ENCODE results near the gene DDX24.

Gene DDX24

DNA sequence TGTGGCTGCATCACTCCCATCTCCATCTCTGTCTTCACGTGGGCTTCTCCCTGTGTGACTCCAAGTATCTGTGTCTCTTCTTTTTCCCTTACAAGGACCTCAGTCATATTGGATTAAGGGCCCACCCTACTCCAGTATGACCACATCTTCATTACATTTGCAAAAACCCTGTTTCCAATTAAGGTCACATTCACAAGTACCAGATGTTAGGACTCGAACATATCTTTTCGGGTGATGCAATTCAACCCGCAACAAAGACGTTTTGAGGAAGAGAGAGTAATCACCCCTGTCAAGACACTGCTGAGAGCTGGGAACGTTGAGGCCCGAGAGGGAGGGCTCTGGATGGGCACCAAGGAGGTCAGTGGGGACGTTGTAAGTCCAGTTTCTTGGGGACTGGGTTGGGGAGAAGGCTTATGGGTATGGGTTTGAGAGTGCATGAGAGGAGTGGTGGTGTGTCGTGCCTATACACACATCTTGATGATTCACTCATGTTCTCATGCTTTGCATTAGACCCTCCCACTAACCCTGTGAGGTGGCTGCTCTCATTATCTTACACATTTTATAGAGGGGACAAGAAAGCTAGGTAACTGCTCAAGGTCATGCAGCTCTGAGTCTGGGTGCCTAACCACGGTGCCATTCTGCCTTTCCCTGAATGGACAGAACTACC is 17.5 kb upstream of the DDX24 start:
- no peak overlapping the region for H3K56ac ChIP-seq (ENCODE audit: low read length)
- no peaks in the 10 kb centered on the region for H3K79me1 ChIP-seq (ENCODE audit: low read length)
- H3K4ac ChIP-seq (ENCODE audit: low read depth, low read length), result no peak overlapping the region
- H2AK5ac ChIP-seq (ENCODE audit: low read length), result no peak overlapping the region
- H2BK15ac ChIP-seq (replicated peaks; ENCODE audit: low read depth), result no peak overlapping the region
- no peaks in the 10 kb centered on the region for H3K79me2 ChIP-seq (ENCODE audit: control insufficient read depth, insufficient read depth, low read length)
- no peak overlapping the region for H3K9ac ChIP-seq (ENCODE audit: low read length)
- H3K27me3 ChIP-seq (ENCODE audit: insufficient read depth, low read length, poor library complexity), result no peaks in the 10 kb centered on the region
- H3K18ac ChIP-seq (ENCODE audit: low read length), result no peak overlapping the region
- no peak overlapping the region for H2BK5ac ChIP-seq (ENCODE audit: low read length)
- H3K4me3 ChIP-seq (ENCODE audit: low read length), result no peak overlapping the region
- no peak overlapping the region for H3K4me2 ChIP-seq (ENCODE audit: low read length)
- DNase-seq, result no peak
- H3K23ac ChIP-seq (ENCODE audit: low read length), result no peak overlapping the region
- no peaks in the 10 kb centered on the region for H3K36me3 ChIP-seq (ENCODE audit: control insufficient read depth, insufficient read depth, low read length)
- WGBS (ENCODE audit: extremely low coverage, insufficient coverage, low lambda C conversion rate), result no CpG with 5 or more reads among the region's 10 CpGs
- no peak overlapping the region for H2BK120ac ChIP-seq (ENCODE audit: low read depth, low read length)
- H3K4me1 ChIP-seq (ENCODE audit: control insufficient read depth, low read depth, low read length), result no peaks in the 10 kb centered on the region
- no peak overlapping the region for H3K27ac ChIP-seq (ENCODE audit: low read depth, low read length)
- no peak overlapping the region for H4K8ac ChIP-seq (ENCODE audit: low read depth, low read length)
- no peak overlapping the region for H4K5ac ChIP-seq (ENCODE audit: low read length)

DNA sequence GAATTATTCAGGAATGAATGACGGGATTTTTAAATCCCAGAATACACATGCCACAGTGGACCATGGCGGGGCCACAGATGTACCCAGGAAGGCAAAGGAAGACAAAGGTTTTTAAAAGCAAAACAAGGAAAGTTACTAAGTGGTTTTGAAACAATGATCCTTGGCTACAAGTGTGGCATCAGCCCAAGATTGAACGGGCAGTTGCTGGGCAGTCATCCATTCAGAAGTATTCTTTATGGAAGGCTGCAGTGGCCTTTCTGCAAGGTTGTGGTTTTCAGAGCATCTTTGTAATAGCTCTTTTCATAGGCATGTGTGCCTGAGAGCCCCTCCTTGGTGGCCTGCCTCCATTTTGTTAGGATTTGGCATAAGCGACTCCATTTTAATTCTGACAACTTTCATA is 16.1 kb upstream of the DDX24 start:
- no peak overlapping the region for H4K8ac ChIP-seq (ENCODE audit: low read depth, low read length)
- H3K56ac ChIP-seq (ENCODE audit: low read length), result no peak overlapping the region
- WGBS (ENCODE audit: extremely low coverage, insufficient coverage, low lambda C conversion rate), result no CpG with 5 or more reads among the region's 4 CpGs

DNA sequence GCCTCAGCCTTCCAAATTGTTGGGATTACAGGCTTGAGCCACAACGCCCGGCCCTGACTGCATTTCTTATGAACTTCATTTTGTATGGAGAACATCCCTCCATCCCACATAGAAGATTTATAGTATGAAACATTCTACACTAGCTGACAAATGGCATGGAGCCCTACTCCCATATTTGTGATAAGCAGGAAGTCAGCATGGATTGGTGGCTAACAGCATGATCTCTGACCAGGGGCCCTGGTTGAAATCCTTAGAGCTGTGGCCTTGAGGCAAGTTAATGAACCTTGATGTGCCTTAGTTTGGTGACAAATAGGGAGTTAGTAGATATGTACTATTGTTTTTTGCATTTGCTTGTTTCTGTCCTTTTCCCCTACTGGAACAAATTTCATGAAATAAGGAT is 12.4 kb upstream of the DDX24 start:
- WGBS (ENCODE audit: extremely low coverage, insufficient coverage, low lambda C conversion rate), result no CpG with 5 or more reads among the region's 2 CpGs
- no peak overlapping the region for H2BK15ac ChIP-seq (replicated peaks; ENCODE audit: low read depth)
- no peak overlapping the region for H2AK5ac ChIP-seq (ENCODE audit: low read length)
- no peak overlapping the region for H3K23ac ChIP-seq (ENCODE audit: low read length)
- H2BK5ac ChIP-seq (ENCODE audit: low read length), result no peak overlapping the region
- no peak for DNase-seq
- no peak overlapping the region for H3K56ac ChIP-seq (ENCODE audit: low read length)
- H3K18ac ChIP-seq (ENCODE audit: low read length), result no peak overlapping the region
- no peak overlapping the region for H3K4me3 ChIP-seq (ENCODE audit: low read length)
- no peak overlapping the region for H2BK120ac ChIP-seq (ENCODE audit: low read depth, low read length)
- no peaks in the 10 kb centered on the region for H3K79me2 ChIP-seq (ENCODE audit: control insufficient read depth, insufficient read depth, low read length)
- no peak overlapping the region for H3K9ac ChIP-seq (ENCODE audit: low read length)
- no peak overlapping the region for H3K4ac ChIP-seq (ENCODE audit: low read depth, low read length)
- H3K4me2 ChIP-seq (ENCODE audit: low read length), result no peak overlapping the region
- no peaks in the 10 kb centered on the region for H3K36me3 ChIP-seq (ENCODE audit: control insufficient read depth, insufficient read depth, low read length)
- no peaks in the 10 kb centered on the region for H3K27me3 ChIP-seq (ENCODE audit: insufficient read depth, low read length, poor library complexity)
- H4K5ac ChIP-seq (ENCODE audit: low read length), result no peak overlapping the region
- H3K79me1 ChIP-seq (ENCODE audit: low read length), result no peaks in the 10 kb centered on the region
- no peak overlapping the region for H3K27ac ChIP-seq (ENCODE audit: low read depth, low read length)
- H4K8ac ChIP-seq (ENCODE audit: low read depth, low read length), result no peak overlapping the region
- no peaks in the 10 kb centered on the region for H3K4me1 ChIP-seq (ENCODE audit: control insufficient read depth, low read depth, low read length)

More for the DNA sequence above, 16.1 kb upstream of the DDX24 start:
- Histone ChIP-seq H3K27me3 (ENCODE audit: insufficient read depth, low read length, poor library complexity) (no peaks in the 10 kb centered on the region), H3K79me2 (ENCODE audit: control insufficient read depth, insufficient read depth, low read length) (no peaks in the 10 kb centered on the region), H3K79me1 (ENCODE audit: low read length) (no peaks in the 10 kb centered on the region), H2AK5ac (ENCODE audit: low read length) (no peak overlapping the region), H3K4ac (ENCODE audit: low read depth, low read length) (no peak overlapping the region), H3K4me2 (ENCODE audit: low read length) (no peak overlapping the region), H3K27ac (ENCODE audit: low read depth, low read length) (no peak overlapping the region), H3K4me1 (ENCODE audit: control insufficient read depth, low read depth, low read length) (no peaks in the 10 kb centered on the region), H2BK5ac (ENCODE audit: low read length) (no peak overlapping the region), H3K23ac (ENCODE audit: low read length) (no peak overlapping the region), H4K5ac (ENCODE audit: low read length) (no peak overlapping the region), H3K36me3 (ENCODE audit: control insufficient read depth, insufficient read depth, low read length) (no peaks in the 10 kb centered on the region), H2BK120ac (ENCODE audit: low read depth, low read length) (no peak overlapping the region), H3K18ac (ENCODE audit: low read length) (no peak overlapping the region), H2BK15ac (replicated peaks; ENCODE audit: low read depth) (no peak overlapping the region), H3K4me3 (ENCODE audit: low read length) (no peak overlapping the region), H3K9ac (ENCODE audit: low read length) (no peak overlapping the region)
- DNase-seq, result no peak

DNA sequence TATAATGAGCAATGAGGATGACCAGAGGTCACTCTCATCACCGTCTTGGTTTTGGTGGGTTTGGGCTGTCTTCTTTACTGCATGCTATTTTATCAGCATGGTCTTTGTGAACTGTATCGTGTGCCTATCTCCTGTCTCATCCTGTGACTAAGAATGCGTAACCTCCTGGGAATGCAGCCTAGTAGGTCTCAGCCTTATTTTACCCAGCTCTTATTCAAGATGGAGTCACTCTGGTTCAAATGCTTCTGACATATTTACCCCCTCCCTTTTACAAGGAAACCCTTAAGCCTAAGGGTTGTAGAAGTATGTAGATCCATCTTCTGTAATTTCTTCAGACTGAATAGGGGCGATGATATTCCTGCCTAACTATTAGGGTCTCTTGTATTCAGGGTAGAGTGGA is 8.5 kb upstream of the DDX24 start:
- DNase-seq, result no peak
- Histone ChIP-seq H2BK120ac (ENCODE audit: low read depth, low read length) (no peak overlapping the region), H4K5ac (ENCODE audit: low read length) (no peak overlapping the region), H3K79me2 (ENCODE audit: control insufficient read depth, insufficient read depth, low read length) (no peaks in the 10 kb centered on the region), H4K8ac (ENCODE audit: low read depth, low read length) (no peak overlapping the region), H3K27ac (ENCODE audit: low read depth, low read length) (no peak overlapping the region), H3K4ac (ENCODE audit: low read depth, low read length) (no peak overlapping the region), H3K23ac (ENCODE audit: low read length) (no peak overlapping the region), H2BK15ac (replicated peaks; ENCODE audit: low read depth) (no peak overlapping the region), H3K56ac (ENCODE audit: low read length) (no peak overlapping the region), H3K27me3 (ENCODE audit: insufficient read depth, low read length, poor library complexity) (no peaks in the 10 kb centered on the region), H3K9ac (ENCODE audit: low read length) (no peak overlapping the region), H3K36me3 (ENCODE audit: control insufficient read depth, insufficient read depth, low read length) (no peaks in the 10 kb centered on the region), H3K79me1 (ENCODE audit: low read length) (no peaks in the 10 kb centered on the region), H2AK5ac (ENCODE audit: low read length) (no peak overlapping the region), H3K4me1 (ENCODE audit: control insufficient read depth, low read depth, low read length) (no peaks in the 10 kb centered on the region), H2BK5ac (ENCODE audit: low read length) (no peak overlapping the region), H3K4me2 (ENCODE audit: low read length) (no peak overlapping the region), H3K18ac (ENCODE audit: low read length) (no peak overlapping the region), H3K4me3 (ENCODE audit: low read length) (no peak overlapping the region)
- WGBS (ENCODE audit: extremely low coverage, insufficient coverage, low lambda C conversion rate), result no CpG with 5 or more reads among the region's 4 CpGs

DNA sequence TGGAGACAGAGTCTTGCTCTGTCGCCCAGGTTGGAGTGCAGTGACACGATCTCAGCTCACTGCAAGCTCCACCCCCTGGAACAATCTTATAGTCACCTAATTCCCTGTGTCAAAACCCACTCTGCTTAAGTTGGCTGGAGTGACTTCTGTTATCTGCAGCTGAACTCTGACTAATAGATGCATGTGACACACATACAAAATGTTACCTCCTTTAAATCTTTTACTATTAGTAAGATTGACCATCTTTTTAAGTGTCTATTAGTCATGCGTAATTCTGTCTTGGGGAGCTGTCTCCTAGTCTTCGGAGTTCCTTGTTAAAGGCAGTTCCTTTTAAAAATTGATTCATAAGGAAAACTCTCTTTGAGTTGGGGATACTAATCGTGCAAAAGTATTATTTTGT is 7.5 kb upstream of the DDX24 start:
- Histone ChIP-seq H3K56ac (ENCODE audit: low read length) (no peak overlapping the region), H3K27ac (ENCODE audit: low read depth, low read length) (no peak overlapping the region)

DNA sequence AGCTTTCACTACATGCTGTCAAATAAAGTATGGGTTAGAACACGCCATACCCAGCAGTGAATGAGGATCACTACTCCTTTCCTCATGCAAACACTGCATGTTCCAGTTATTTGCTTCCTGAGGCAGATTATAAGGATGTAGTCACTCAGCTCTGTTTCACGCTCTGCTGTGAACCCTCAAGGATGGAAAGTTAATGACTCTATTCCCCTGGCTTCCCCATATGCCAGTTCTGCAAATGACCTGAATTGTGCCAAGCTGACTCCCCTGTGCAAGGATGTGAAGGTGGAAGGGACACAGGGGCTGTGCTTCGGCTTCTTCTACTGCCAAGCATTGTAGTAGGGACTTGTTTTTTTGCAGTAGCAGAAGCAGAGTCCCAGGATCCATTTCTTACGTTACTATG is 6.9 kb upstream of the DDX24 start:
- H4K5ac ChIP-seq (ENCODE audit: low read length), result no peak overlapping the region
- H2BK120ac ChIP-seq (ENCODE audit: low read depth, low read length), result no peak overlapping the region
- H3K27ac ChIP-seq (ENCODE audit: low read depth, low read length), result no peak overlapping the region
- H3K79me1 ChIP-seq (ENCODE audit: low read length), result no peaks in the 10 kb centered on the region
- H2BK15ac ChIP-seq (replicated peaks; ENCODE audit: low read depth), result no peak overlapping the region
- H3K4me1 ChIP-seq (ENCODE audit: control insufficient read depth, low read depth, low read length), result no peaks in the 10 kb centered on the region
- H3K23ac ChIP-seq (ENCODE audit: low read length), result no peak overlapping the region
- no peak for DNase-seq
- no peak overlapping the region for H3K18ac ChIP-seq (ENCODE audit: low read length)
- H3K27me3 ChIP-seq (ENCODE audit: insufficient read depth, low read length, poor library complexity), result no peaks in the 10 kb centered on the region
- H3K56ac ChIP-seq (ENCODE audit: low read length), result no peak overlapping the region
- H3K4ac ChIP-seq (ENCODE audit: low read depth, low read length), result no peak overlapping the region
- no peak overlapping the region for H3K4me2 ChIP-seq (ENCODE audit: low read length)
- H3K9ac ChIP-seq (ENCODE audit: low read length), result no peak overlapping the region
- no peaks in the 10 kb centered on the region for H3K36me3 ChIP-seq (ENCODE audit: control insufficient read depth, insufficient read depth, low read length)
- H3K4me3 ChIP-seq (ENCODE audit: low read length), result no peak overlapping the region
- H2AK5ac ChIP-seq (ENCODE audit: low read length), result no peak overlapping the region
- no peaks in the 10 kb centered on the region for H3K79me2 ChIP-seq (ENCODE audit: control insufficient read depth, insufficient read depth, low read length)
- WGBS (ENCODE audit: extremely low coverage, insufficient coverage, low lambda C conversion rate), result no CpG with 5 or more reads among the region's 4 CpGs
- no peak overlapping the region for H2BK5ac ChIP-seq (ENCODE audit: low read length)
- no peak overlapping the region for H4K8ac ChIP-seq (ENCODE audit: low read depth, low read length)

More for the DNA sequence above, 7.5 kb upstream of the DDX24 start:
- Histone ChIP-seq H3K4me1 (ENCODE audit: control insufficient read depth, low read depth, low read length) (no peaks in the 10 kb centered on the region), H3K27me3 (ENCODE audit: insufficient read depth, low read length, poor library complexity) (no peaks in the 10 kb centered on the region), H2AK5ac (ENCODE audit: low read length) (no peak overlapping the region), H3K79me1 (ENCODE audit: low read length) (no peaks in the 10 kb centered on the region), H3K23ac (ENCODE audit: low read length) (no peak overlapping the region), H4K5ac (ENCODE audit: low read length) (no peak overlapping the region), H2BK15ac (replicated peaks; ENCODE audit: low read depth) (no peak overlapping the region), H2BK5ac (ENCODE audit: low read length) (no peak overlapping the region), H3K18ac (ENCODE audit: low read length) (no peak overlapping the region), H2BK120ac (ENCODE audit: low read depth, low read length) (no peak overlapping the region), H3K36me3 (ENCODE audit: control insufficient read depth, insufficient read depth, low read length) (no peaks in the 10 kb centered on the region), H3K79me2 (ENCODE audit: control insufficient read depth, insufficient read depth, low read length) (no peaks in the 10 kb centered on the region), H3K9ac (ENCODE audit: low read length) (no peak overlapping the region), H3K4me2 (ENCODE audit: low read length) (no peak overlapping the region), H3K4me3 (ENCODE audit: low read length) (no peak overlapping the region), H4K8ac (ENCODE audit: low read depth, low read length) (no peak overlapping the region), H3K4ac (ENCODE audit: low read depth, low read length) (no peak overlapping the region)
- WGBS (ENCODE audit: extremely low coverage, insufficient coverage, low lambda C conversion rate), result no CpG with 5 or more reads among the region's 5 CpGs
- DNase-seq, result no peak

Measured in mesendoderm (in vitro differentiated cells).